HG03039 (cell line): ENCODE results near the gene GABRG3.

Source experiments
- ATAC-seq: cut with Tn5 transposase; IDR thresholded peaks from one replicate; pipeline ENCODE4 v1.9.1; 2021; ENCODE audit warnings: mild to moderate bottlenecking, moderate library complexity; ENCODE audit not compliant: unreplicated experiment

GABRG3 gene

DNA sequence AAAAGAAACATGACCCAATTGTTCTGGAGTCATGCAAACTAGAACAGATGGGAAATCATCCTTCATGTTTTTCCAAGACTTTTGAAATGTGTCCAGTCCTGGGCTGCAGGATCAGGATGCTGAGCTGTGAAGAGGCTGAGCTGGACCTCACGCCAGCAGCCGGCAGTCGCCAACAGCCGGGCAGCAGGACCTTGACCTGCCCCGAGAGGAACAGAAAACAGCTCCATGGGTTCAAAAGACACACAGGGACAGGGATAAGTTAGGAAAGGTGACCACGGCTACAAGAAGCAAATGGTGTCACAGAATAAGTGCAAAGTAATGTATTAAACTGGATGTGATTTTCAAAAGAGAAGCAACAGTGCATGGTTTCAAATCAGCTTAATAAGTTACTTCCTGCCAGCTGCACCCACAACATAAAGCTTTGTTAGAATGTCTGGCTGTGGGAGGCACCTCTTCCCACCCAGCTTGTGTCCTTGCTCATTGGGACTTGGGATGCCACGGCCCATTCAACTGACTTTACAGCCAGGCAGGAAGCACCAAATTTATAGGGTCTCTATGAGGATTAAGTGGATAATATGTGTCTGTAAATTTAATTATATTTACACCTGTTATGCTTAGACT lies 266.4 kb downstream of the GABRG3 start:
- no peak for ATAC-seq

GRCh38 chr15:27238209-27238608 lies 267.2 kb downstream of the GABRG3 start:
- ATAC-seq, result no peak

- ATAC-seq, result no peak
These were observed 267.9 kb downstream of the GABRG3 start for GRCh38 chr15:27238707-27239423.

DNA sequence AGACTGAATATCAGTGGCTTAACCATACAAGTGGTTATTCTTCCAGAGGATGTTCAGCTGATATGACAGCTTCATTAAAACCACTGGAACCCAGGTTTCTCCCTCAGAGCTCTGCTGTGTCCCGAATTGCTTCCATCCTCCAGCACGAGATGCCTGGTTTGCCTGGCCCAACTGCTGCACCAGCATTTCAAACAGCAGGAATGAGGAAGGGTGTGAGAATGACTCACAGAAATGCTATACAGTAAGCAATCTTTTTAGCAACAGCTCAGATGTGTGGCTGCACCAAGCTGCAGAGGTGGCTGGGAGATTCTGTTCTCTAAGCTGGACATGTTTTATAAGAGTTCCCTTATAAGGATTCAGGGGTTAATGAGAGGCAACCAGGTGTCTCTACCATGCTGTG lies 271.0 kb downstream of the GABRG3 start:
- no peak for ATAC-seq

DNA sequence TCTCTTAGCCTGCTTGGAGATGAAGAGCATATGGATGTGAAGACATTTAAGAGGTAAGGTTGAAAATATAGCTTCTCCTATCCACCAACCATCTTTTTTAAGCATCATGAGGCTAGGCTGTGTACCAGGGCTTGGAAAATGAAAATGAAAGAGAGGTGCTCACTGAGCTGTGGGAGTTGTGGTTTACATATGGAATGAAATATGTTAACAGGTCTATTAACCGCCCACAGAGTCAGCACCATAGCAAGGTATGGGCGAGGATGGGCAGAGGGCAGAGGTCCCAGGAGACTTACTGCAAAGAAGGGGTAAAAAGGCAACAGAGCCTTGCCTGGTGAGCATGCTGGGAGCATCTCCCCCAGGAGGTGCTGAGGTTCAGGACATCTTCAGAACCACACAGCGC lies 273.1 kb downstream of the GABRG3 start:
- no peak for ATAC-seq

- no peak for ATAC-seq
These were observed 277.3 kb downstream of the GABRG3 start for GRCh38 chr15:27248251-27248650.

DNA sequence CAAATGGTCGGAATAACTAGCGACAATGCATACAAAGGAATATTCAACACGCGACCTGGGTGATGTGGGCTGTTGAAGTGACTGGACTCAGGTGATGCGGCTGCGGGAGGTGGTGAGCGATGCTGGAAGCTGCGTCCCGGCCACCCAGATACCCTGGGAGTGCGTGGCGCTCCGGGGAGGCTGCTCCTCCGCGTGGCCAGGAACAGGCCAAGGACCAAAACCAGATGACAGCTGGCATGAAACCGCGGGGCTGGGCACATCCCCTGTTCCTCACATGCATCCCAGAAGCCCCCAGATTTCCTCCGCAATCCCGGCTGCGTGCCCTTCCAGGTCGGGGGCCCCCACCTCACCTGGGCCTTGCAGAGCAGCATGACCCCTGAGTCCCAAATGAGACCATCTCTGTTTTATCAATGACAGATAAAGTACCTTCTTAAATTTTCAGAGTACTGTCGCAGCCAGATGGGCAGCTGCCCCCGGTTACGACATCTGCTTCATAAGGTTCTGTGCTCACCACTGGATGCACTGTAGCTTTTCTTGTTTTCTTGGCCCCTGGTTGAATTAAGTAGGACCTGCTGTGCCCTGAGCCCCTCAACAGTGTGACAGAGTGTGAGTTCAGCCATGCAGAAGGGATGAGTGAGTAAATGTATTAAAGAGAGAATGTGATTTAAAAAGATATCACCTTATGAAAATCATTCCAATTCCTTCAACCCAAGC lies 278.2 kb downstream of the GABRG3 start:
- no peak for ATAC-seq

DNA sequence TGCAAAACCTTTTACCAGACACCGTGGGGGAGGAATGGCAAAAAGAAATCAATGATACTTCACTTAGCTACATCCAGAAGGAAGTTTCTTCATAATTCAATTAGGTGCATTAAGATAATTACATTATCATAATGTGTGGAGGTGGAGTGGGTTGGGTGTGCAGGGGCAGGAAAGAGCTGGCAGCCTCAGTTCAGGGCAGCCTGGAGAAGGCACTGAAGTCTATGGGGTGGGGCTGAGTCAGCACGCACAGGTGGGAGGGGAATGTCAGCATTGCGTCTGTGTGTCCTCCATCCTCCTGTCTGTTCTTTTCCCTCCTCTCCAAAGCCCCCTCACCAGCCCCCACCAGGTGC lies 278.8 kb downstream of the GABRG3 start:
- ATAC-seq, result no peak

- no peak for ATAC-seq
These were observed 279.2 kb downstream of the GABRG3 start for GRCh38 chr15:27250223-27250622.

DNA sequence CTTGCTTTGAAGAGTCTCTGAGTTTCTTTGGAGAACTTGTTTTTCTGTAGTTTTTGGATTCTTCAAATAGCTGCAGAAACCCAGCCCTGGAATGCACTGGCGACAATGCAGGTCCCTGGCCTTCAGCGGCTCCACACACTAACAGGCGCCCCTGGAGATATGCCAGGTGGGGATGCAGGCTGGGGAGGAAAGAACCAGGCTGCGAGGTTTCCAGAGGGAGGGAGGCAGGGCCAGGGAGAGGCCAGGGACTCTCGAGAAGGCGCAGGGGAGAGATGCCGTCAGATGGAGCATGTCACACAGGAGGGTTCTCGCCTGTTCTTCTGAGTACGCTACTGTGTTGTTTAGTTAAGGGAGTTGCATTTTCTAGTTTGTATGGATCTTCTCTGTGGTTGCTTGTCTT lies 283.1 kb downstream of the GABRG3 start:
- no peak for ATAC-seq

GRCh38 chr15:27254801-27255200 lies 283.8 kb downstream of the GABRG3 start:
- ATAC-seq, result no peak

DNA sequence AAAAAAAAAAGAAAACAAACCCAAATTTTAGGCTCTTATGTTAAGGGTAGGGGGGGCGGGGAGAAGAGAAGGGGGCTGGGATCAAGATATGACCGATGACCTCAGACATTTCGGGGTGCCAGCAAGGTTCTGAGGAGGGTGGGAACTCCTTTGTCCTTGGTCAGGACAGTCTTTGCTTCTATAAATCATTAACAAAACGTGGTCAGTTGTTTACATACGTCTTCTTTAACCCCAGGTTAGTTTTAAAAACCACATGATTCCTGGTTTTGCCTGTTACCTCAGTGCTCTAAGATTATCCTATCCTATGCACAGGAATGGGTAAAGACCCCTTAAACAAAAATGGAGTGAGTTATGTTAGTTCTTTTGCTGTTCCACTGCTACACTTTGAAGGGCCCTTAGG lies 285.5 kb downstream of the GABRG3 start:
- no peak for ATAC-seq

GRCh38 chr15:27258287-27258686 lies 287.3 kb downstream of the GABRG3 start:
- no peak for ATAC-seq

GRCh38 chr15:27260523-27260922 lies 289.5 kb downstream of the GABRG3 start:
- no peak for ATAC-seq

DNA sequence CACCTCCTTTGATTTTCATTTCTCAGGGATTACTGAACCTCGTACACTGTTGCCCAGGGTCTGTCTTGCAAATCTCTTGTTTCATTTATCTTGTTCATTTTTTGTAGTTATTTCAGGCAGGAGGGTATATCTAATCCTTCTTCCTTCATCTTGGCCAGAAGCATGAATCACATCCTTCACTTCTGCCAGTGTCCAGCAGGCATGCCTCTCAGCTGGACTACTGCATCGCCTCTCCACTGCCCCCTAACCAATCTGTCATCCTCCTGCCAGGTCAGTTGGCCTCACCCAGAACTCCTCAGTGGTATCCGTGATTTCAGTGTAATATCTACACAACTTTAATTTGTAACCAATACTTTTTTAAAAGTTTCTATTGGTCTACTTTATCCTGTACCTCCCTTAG lies 297.9 kb downstream of the GABRG3 start:
- no peak for ATAC-seq

DNA sequence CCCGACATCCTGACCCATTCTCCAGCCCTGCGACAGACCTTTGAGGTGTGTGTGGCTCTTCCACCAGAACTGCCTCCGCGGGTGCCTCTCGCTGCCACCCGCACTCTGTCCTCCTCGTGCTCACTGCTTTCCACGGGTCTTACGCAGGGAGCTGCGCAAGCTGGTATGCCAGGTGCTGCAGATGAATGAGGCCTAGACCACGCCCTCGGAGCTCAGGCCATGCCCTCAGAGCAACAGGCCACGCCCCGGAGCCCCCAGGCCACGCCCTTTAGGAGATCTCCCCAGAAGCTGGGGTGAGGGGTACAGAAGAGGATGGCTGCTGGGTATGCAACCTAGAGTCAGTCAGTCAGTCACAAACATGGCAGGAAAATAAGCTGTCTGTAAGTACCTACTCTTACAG lies 300.3 kb downstream of the GABRG3 start:
- no peak for ATAC-seq

- ATAC-seq, result no peak
These were observed 301.4 kb downstream of the GABRG3 start for GRCh38 chr15:27272427-27272826.

- no peak for ATAC-seq
These were observed 302.5 kb downstream of the GABRG3 start for GRCh38 chr15:27273506-27273905.

DNA sequence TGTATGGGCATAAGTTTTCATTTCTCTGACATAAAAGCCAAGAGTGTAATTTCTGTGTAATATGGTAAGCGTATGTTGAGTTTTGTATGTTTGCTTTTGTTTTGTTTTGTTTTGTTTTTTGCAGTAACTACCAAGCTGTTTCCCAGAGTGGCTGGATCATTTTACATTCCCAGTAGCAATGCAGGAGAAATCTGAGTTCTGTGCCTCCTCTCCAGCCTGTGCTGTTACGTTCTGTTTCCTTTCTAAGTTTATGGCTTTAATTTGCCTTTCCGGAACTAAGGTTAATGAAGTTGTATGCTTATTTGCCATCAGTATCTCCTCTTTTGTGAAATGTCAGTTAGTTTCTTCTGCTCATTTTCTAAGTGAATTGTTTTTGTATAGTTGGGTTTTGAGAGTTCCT lies 307.8 kb downstream of the GABRG3 start:
- ATAC-seq, result no peak

DNA sequence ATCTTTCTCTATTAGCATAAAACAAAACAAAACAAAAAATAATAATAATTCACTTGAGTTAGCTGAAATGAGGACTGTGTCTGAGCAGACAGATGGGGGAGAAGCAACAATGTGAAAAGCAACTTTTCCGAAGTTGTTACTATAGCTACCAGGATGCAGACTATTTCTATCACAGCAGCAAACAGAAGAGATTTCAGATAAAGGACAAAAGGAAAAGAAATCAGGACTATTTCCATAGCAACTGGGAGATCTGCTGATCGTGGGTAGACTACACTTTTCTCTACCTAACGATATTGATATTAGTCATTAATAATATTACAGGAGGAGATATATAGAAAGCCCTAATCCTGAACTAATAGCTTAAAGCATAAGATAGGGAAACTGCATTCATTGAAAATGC lies 321.7 kb downstream of the GABRG3 start:
- ATAC-seq, result no peak

DNA sequence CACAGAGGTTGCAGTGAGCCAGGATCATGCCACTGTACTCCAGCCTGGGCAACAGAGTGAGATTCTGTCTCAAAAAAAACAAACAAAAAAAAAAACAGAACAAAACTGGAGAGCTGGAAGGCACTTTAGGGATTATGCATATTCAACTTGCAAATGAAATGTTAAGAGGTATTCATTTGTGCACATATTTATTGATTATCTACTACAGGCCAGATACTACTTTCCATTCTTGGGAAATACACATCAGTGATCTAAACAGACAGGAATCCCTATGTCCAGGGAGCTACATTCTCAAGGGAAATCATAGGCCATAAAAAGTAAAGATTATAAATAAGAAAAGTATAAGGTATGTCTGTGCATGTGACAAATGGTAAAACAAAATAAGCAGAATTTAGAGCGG lies 322.6 kb downstream of the GABRG3 start:
- ATAC-seq, result no peak

DNA sequence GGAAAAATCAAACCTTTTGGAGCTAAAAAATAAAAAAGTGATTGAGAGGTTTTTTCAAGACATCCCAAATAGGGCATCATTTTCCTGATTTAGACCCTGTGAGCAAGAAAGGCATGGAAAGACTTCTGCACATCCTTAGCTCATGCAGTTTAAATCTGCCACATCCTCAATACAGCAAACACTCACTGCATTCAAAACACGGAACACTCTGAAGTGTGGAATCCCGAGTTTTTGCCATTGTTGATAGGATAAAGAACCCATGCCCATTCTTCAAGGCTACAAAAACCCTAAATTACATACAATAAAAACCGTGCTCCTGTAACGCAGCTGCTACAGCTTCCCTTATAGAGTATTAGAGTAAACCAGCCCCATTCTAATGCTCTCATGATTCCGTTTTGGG lies 346.8 kb downstream of the GABRG3 start:
- no peak for ATAC-seq
